HCT116 (cell line): ENCODE results near the gene ABHD12. TPM values are rescaled to one million over a fixed set of nuclear protein-coding genes. Genes with fewer than 3 reads are reported as not detected.

Experiments
- ATAC-seq: fragments of 200-7000 bp; cut with Tn5 transposase; 2 replicates; pipeline ENCODE4 v1.9.1; 2020; ENCODE audit warnings: mild to moderate bottlenecking, moderate library complexity
- BruUV-seq: library from RNA; stranded (reverse); fragments of 400-500 nt; replicated peaks from 2 replicates; lab custom pipeline; 2021; lab: Mats Ljungman, UMichigan
- CTCF ChIA-PET: fragments of 300-600 bp; sonication (Branson Sonifier 250); formaldehyde crosslinking; loops from one replicate; lab custom pipeline; 2021; ENCODE audit warnings: antibody characterized with exemption; lab: Charles Lee
- POLR2A ChIA-PET: fragments of 300-600, 350-600 bp; sonication (Branson Sonifier 250); formaldehyde crosslinking; loops from one replicate; lab custom pipeline; 2021; ENCODE audit warnings: antibody characterized with exemption; lab: Charles Lee
- RAD21 ChIA-PET, 2 experiments: fragments of 300-600 bp; sonication (Branson Sonifier 250); formaldehyde crosslinking; loops; one replicate each; lab custom pipeline; 2023; ENCODE audit warnings: low total read pairs in 2 of 2; ENCODE audit not compliant: uncharacterized antibody in 2 of 2, unreplicated experiment in 2 of 2, low non-redundant PET in 1 of 2; lab: Charles Lee
- DNase-seq: peaks from one replicate; pipeline ENCODE4 v3.0.0-alpha.2; 2010; ENCODE audit warnings: low read depth, low spot score
- H2AFZ ChIP-seq: fragments of 200-600 bp; shearing (Covaris generic), sonication (generic); 2 replicates; pipeline ENCODE4 v1.6.1; 2017; ENCODE audit warnings: low read depth, mixed run types, mixed read lengths, antibody characterized with exemption, low read length; ENCODE audit not compliant: poor library complexity, severe bottlenecking
- H3K27ac ChIP-seq: 2 replicates; pipeline ENCODE4 v1.5.1; 2012; ENCODE audit warnings: low read depth, low read length
- H3K27me3 ChIP-seq: fragments of 200-600 bp; sonication (generic); 2 replicates; pipeline ENCODE4 v1.6.1; 2016; ENCODE audit warnings: mixed run types, low read length, mixed read lengths; ENCODE audit not compliant: insufficient read depth
- H3K36me3 ChIP-seq, 2 experiments: fragments of 200-500 bp in 1 of 2; fragments of 200-600 bp in 1 of 2; sonication (Bioruptor generic) in 1 of 2; sonication (generic) in 1 of 2; 2 replicates each; pipeline versions ENCODE4 v1.5.1 to v1.6.1; 2014 to 2016; ENCODE audit warnings: low read length in 2 of 2, inconsistent platforms in 1 of 2, mixed read lengths in 1 of 2, mixed run types in 1 of 2; ENCODE audit not compliant: insufficient read depth in 2 of 2, control insufficient read depth in 1 of 2
- H3K4me1 ChIP-seq, 2 experiments: fragments of 200-600 bp in 1 of 2; sonication (generic) in 1 of 2; 2 replicates each; pipeline versions ENCODE4 v1.5.1 to v1.6.1; 2012 to 2017; ENCODE audit warnings: low read length in 2 of 2, inconsistent platforms in 1 of 2, mild to moderate bottlenecking in 1 of 2, mixed read lengths in 1 of 2, mixed run types in 1 of 2, moderate library complexity in 1 of 2; ENCODE audit not compliant: insufficient read depth in 2 of 2, control insufficient read depth in 1 of 2
- H3K4me2 ChIP-seq: fragments of 200-600 bp; sonication (generic); 2 replicates; pipeline ENCODE4 v1.6.1; 2017; ENCODE audit warnings: mixed run types, low read length, mixed read lengths
- H3K4me3 ChIP-seq, 2 experiments: fragments of 200-600 bp in 1 of 2; sonication (generic) in 1 of 2; replicated peaks in 1 of 2; 2 replicates each; pipeline ENCODE4 v1.5.1; 2011 to 2016; ENCODE audit warnings: low read length in 2 of 2, control low read depth in 1 of 2, low read depth in 1 of 2, mild to moderate bottlenecking in 1 of 2, mixed read lengths in 1 of 2, mixed run types in 1 of 2
- H3K79me2 ChIP-seq: fragments of 200-600 bp; sonication (generic); 2 replicates; pipeline ENCODE4 v1.6.1; 2017; ENCODE audit warnings: mild to moderate bottlenecking, mixed run types, low read length, moderate library complexity, mixed read lengths; ENCODE audit not compliant: insufficient read depth
- H3K9ac ChIP-seq: fragments of 200-600 bp; sonication (generic); 2 replicates; pipeline ENCODE4 v1.6.1; 2016; ENCODE audit warnings: low read length, mixed read lengths
- H3K9me2 ChIP-seq: fragments of 200-600 bp; sonication (generic), shearing (Covaris generic); 2 replicates; pipeline ENCODE4 v1.6.1; 2017; ENCODE audit warnings: mixed run types, mild to moderate bottlenecking, moderate library complexity; ENCODE audit not compliant: insufficient read depth
- H3K9me3 ChIP-seq, 2 experiments: fragments of 200-500 bp in 1 of 2; fragments of 200-600 bp in 1 of 2; sonication (Bioruptor generic) in 1 of 2; sonication (generic) in 1 of 2; 2 replicates each; pipeline ENCODE4 v1.6.1; 2014 to 2017; ENCODE audit warnings: low read length in 2 of 2, mixed read lengths in 2 of 2, inconsistent platforms in 1 of 2, low read depth in 1 of 2, mild to moderate bottlenecking in 1 of 2, mixed run types in 1 of 2, moderate library complexity in 1 of 2; ENCODE audit not compliant: control insufficient read depth in 1 of 2, insufficient read depth in 1 of 2
- H4K20me1 ChIP-seq: fragments of 200-600 bp; sonication (generic), shearing (Covaris generic); 2 replicates; pipeline ENCODE4 v1.6.1; 2017; ENCODE audit warnings: mixed run types, mild to moderate bottlenecking, moderate library complexity; ENCODE audit not compliant: insufficient read depth
- CTCF ChIP-seq, 3 experiments: fragments of 200-600 bp in 1 of 3; sonication (generic) in 1 of 3; IDR thresholded peaks in 2 of 3; conservative IDR thresholded peaks in 1 of 3; 2 replicates each; pipeline ENCODE4 v1.5.1; 2012 to 2017; ENCODE audit warnings: low read depth in 2 of 3, low read length in 2 of 3, antibody characterized with exemption in 1 of 3, borderline replicate concordance in 1 of 3, control low read depth in 1 of 3, mild to moderate bottlenecking in 1 of 3, mixed read lengths in 1 of 3, mixed run types in 1 of 3, moderate library complexity in 1 of 3; ENCODE audit not compliant: insufficient read depth in 1 of 3
- EGR1 ChIP-seq: IDR thresholded peaks from 2 replicates; pipeline ENCODE4 v1.6.1; 2012; ENCODE audit warnings: low read depth
- ELF1 ChIP-seq: IDR thresholded peaks from 2 replicates; pipeline ENCODE4 v1.6.1; 2012; ENCODE audit warnings: low read depth, borderline replicate concordance
- EZH2phosphoT487 ChIP-seq: fragments of 200-600 bp; IDR thresholded peaks from 2 replicates; pipeline ENCODE4 v1.6.1; 2018; ENCODE audit warnings: antibody characterized with exemption, borderline replicate concordance
- FOSL1 ChIP-seq: IDR thresholded peaks from 2 replicates; pipeline ENCODE4 v1.6.1; 2012; ENCODE audit warnings: low read depth
- JUND ChIP-seq: IDR thresholded peaks from 2 replicates; pipeline ENCODE4 v1.6.1; 2012
- POLR2A ChIP-seq: IDR thresholded peaks from 2 replicates; pipeline ENCODE4 v1.7.0; 2011; ENCODE audit warnings: borderline replicate concordance; ENCODE audit not compliant: insufficient read depth, insufficient read length; ENCODE audit errors: extremely low read depth
- RAD21 ChIP-seq: IDR thresholded peaks from 2 replicates; pipeline ENCODE4 v1.6.1; 2012; ENCODE audit warnings: low read depth, mild to moderate bottlenecking
- REST ChIP-seq: IDR thresholded peaks from 2 replicates; pipeline ENCODE4 v1.6.1; 2012; ENCODE audit warnings: low read depth
- TCF7L2 ChIP-seq: IDR thresholded peaks from 2 replicates; pipeline ENCODE4 v1.7.0; 2011; ENCODE audit warnings: borderline replicate concordance, inconsistent platforms; ENCODE audit not compliant: insufficient read depth, insufficient read length; ENCODE audit errors: extremely low read depth
- ZFX ChIP-seq: fragments of 450-650 bp; IDR thresholded peaks from 2 replicates; pipeline ENCODE4 v1.6.1; 2017
- ZNF274 ChIP-seq: fragments of 200-500 bp; sonication (Bioruptor generic); IDR thresholded peaks from 2 replicates; pipeline ENCODE4 v1.6.1; 2014; ENCODE audit warnings: mild to moderate bottlenecking, low read depth, low read length, inconsistent platforms
- intact Hi-C: fragments of 100-400 bp; cut with micrococcal nuclease; formaldehyde crosslinking; loops from 2 replicates; pipeline ENCODE4 v1.10.0; 2022
- total RNA-seq: library from RNA; stranded (reverse); gene quantifications from one replicate; pipeline ENCODE4 v1.2.1, GENCODE V29; 2021; ENCODE audit not compliant: unreplicated experiment

The ABHD12 gene
- total RNA-seq, 1 experiment from 2014 or later: 31.7 TPM

- no peaks in the 10 kb centered on the region for H3K27me3 ChIP-seq
- no peak overlapping the region for H3K9ac ChIP-seq
- POLR2A ChIA-PET: no interaction called here
- no peaks in the 10 kb centered on the region for H4K20me1 ChIP-seq
- ATAC-seq: no peak
- H3K4me1 ChIP-seq: no peaks in the 10 kb centered on the region
- H3K4me3 ChIP-seq: no peak overlapping the region
- intact Hi-C loops: no loop called here
- no peaks in the 10 kb centered on the region for H3K9me3 ChIP-seq
- no peak overlapping the region for H3K27ac ChIP-seq
- H3K79me2 ChIP-seq: no peaks in the 10 kb centered on the region
- BruUV-seq: no TSS peak
- CTCF ChIA-PET: no interaction called here
- DNase-seq: no peak
- H2AFZ ChIP-seq: no peak overlapping the region
- H3K9me2 ChIP-seq: no peaks in the 10 kb centered on the region
- RAD21 ChIA-PET: no interaction called here
- no peak overlapping the region for H3K4me2 ChIP-seq
- peaks cover 0 to 3% of the 10 kb centered on the region in 2 experiments; a peak in 2 of 4 replicates for H3K36me3 ChIP-seq
- TF ChIP-seq ELF1 (no peak), FOSL1 (no peak), REST (no peak), ZFX (no peak), ZNF274 (no peak), POLR2A (no peak), EGR1 (no peak), EZH2phosphoT487 (no peak), JUND (no peak), CTCF (IDR thresholded peaks at IDR 0.05 in 2 of 3, conservative IDR thresholded peaks at IDR 0.05 in 1 of 3; ENCODE audit: borderline replicate concordance in 1 of 3, insufficient read depth in 1 of 3, low read depth in 2 of 3, low read length in 2 of 3) (no peak), TCF7L2 (no peak), RAD21 (no peak)
Measured at GRCh38 chr20:25276533-25277050, 114.0 kb downstream of the ABHD12 start.
